KMS-11 (cell line): ENCODE data around the gene PRKCE.

Experiments used
- H2AFZ ChIP-seq: fragments of 200-600 bp; sonication (generic); 2 replicates; pipeline ENCODE4 v1.6.1; 2016; ENCODE audit warnings: antibody characterized with exemption, mixed run types, low read depth
- H3K27ac ChIP-seq: fragments of 200-600 bp; sonication (generic); 2 replicates; pipeline ENCODE4 v1.6.1; 2016; ENCODE audit warnings: mild to moderate bottlenecking, mixed run types
- H3K27me3 ChIP-seq: fragments of 200-600 bp; sonication (generic); 2 replicates; pipeline ENCODE4 v1.6.1; 2017; ENCODE audit warnings: mild to moderate bottlenecking, low read depth, mixed run types, moderate library complexity; ENCODE audit not compliant: insufficient read depth
- H3K36me3 ChIP-seq: fragments of 200-600 bp; sonication (generic); 2 replicates; pipeline ENCODE4 v1.6.1; 2017; ENCODE audit warnings: mild to moderate bottlenecking, mixed run types; ENCODE audit not compliant: insufficient read depth
- H3K4me1 ChIP-seq: fragments of 200-600 bp; sonication (generic); 2 replicates; pipeline ENCODE4 v1.6.1; 2016; ENCODE audit warnings: mild to moderate bottlenecking, low read depth, mixed run types; ENCODE audit not compliant: poor library complexity, severe bottlenecking
- H3K4me2 ChIP-seq: fragments of 200-600 bp; sonication (generic); 2 replicates; pipeline ENCODE4 v1.7.0; 2016; ENCODE audit warnings: mild to moderate bottlenecking, mixed run types
- H3K4me3 ChIP-seq: fragments of 200-600 bp; sonication (generic); IDR thresholded peaks from 2 replicates; pipeline ENCODE4 v1.6.1; 2017; ENCODE audit warnings: low read depth, low read length, mixed read lengths; ENCODE audit not compliant: insufficient read depth
- H3K79me2 ChIP-seq: fragments of 200-600 bp; sonication (generic); 2 replicates; pipeline ENCODE4 v1.6.1; 2016; ENCODE audit warnings: low read depth, mixed run types; ENCODE audit not compliant: insufficient read depth
- H3K9ac ChIP-seq: fragments of 200-600 bp; sonication (generic); 2 replicates; pipeline ENCODE4 v1.6.1; 2016; ENCODE audit warnings: mild to moderate bottlenecking, mixed run types
- H4K20me1 ChIP-seq: fragments of 200-600 bp; sonication (generic); 2 replicates; pipeline ENCODE4 v1.6.1; 2016; ENCODE audit warnings: mild to moderate bottlenecking, mixed run types; ENCODE audit not compliant: insufficient read depth
- TF ChIP-seq, protein P1 (sequence below): fragments of 200-600 bp; sonication (generic); conservative IDR thresholded peaks from 2 replicates; pipeline ENCODE4 v1.6.1; 2017; ENCODE audit warnings: low read depth, mild to moderate bottlenecking, antibody characterized with exemption, low read length, moderate library complexity, mixed read lengths

Gene PRKCE

GRCh38 chr2:46230677-46231425, 579.4 kb downstream of the PRKCE start:
- no peak overlapping the region for H3K4me2 ChIP-seq
- no peak overlapping the region for H2AFZ ChIP-seq
- no peaks in the 10 kb centered on the region for H3K27me3 ChIP-seq
- H4K20me1 ChIP-seq = no peaks in the 10 kb centered on the region
- H3K79me2 ChIP-seq = no peaks in the 10 kb centered on the region
- H3K27ac ChIP-seq = no peak overlapping the region
- TF ChIP-seq, protein P1, sequence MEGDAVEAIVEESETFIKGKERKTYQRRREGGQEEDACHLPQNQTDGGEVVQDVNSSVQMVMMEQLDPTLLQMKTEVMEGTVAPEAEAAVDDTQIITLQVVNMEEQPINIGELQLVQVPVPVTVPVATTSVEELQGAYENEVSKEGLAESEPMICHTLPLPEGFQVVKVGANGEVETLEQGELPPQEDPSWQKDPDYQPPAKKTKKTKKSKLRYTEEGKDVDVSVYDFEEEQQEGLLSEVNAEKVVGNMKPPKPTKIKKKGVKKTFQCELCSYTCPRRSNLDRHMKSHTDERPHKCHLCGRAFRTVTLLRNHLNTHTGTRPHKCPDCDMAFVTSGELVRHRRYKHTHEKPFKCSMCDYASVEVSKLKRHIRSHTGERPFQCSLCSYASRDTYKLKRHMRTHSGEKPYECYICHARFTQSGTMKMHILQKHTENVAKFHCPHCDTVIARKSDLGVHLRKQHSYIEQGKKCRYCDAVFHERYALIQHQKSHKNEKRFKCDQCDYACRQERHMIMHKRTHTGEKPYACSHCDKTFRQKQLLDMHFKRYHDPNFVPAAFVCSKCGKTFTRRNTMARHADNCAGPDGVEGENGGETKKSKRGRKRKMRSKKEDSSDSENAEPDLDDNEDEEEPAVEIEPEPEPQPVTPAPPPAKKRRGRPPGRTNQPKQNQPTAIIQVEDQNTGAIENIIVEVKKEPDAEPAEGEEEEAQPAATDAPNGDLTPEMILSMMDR = no peak
- H3K4me1 ChIP-seq = no peaks in the 10 kb centered on the region
- H3K9ac ChIP-seq = no peak overlapping the region
- no peak overlapping the region for H3K4me3 ChIP-seq
- no peaks in the 10 kb centered on the region for H3K36me3 ChIP-seq

DNA sequence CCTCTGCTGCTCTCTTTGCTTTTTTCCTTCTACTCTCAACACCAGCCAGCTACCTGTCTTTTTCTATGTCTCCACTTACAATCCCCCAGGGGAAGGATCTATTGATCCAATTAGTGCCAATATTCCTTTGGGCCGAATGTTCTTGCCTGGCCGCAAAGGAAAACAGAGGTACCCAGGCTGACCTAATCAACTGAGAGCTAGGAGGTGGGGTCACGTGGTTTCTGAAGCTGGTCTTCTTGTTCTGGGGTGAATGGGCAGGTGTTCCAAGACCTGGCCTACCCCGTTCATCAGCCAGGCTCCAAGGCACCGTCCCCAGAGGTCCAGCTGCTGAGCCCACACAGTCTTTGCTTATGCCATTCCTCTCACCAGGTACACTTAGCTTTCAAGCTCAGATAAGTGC, 580.2 kb downstream of the PRKCE start:
- Histone ChIP-seq H3K27me3 (no peaks in the 10 kb centered on the region), H3K4me3 (no peak overlapping the region), H3K36me3 (no peaks in the 10 kb centered on the region), H3K4me2 (no peak overlapping the region), H3K79me2 (no peaks in the 10 kb centered on the region), H3K4me1 (no peaks in the 10 kb centered on the region), H3K9ac (no peak overlapping the region), H4K20me1 (no peaks in the 10 kb centered on the region), H3K27ac (no peak overlapping the region), H2AFZ (no peak overlapping the region)
- TF ChIP-seq, protein P1 = no peak

GRCh38 chr2:46232860-46233259, 581.4 kb downstream of the PRKCE start:
- no peaks in the 10 kb centered on the region for H3K36me3 ChIP-seq
- no peak overlapping the region for H3K4me2 ChIP-seq
- no peak overlapping the region for H3K27ac ChIP-seq
- TF ChIP-seq, protein P1 = no peak
- no peaks in the 10 kb centered on the region for H3K79me2 ChIP-seq
- H4K20me1 ChIP-seq = no peaks in the 10 kb centered on the region
- H3K4me1 ChIP-seq = no peaks in the 10 kb centered on the region
- H2AFZ ChIP-seq = no peak overlapping the region
- H3K27me3 ChIP-seq = no peaks in the 10 kb centered on the region
- no peak overlapping the region for H3K4me3 ChIP-seq
- no peak overlapping the region for H3K9ac ChIP-seq

- TF ChIP-seq, protein P1 = no peak
- no peaks in the 10 kb centered on the region for H3K27me3 ChIP-seq
- no peak overlapping the region for H3K27ac ChIP-seq
- H3K4me3 ChIP-seq = no peak overlapping the region
- no peaks in the 10 kb centered on the region for H3K79me2 ChIP-seq
- H3K4me1 ChIP-seq = no peaks in the 10 kb centered on the region
- H3K36me3 ChIP-seq = no peaks in the 10 kb centered on the region
- no peak overlapping the region for H3K9ac ChIP-seq
- no peaks in the 10 kb centered on the region for H4K20me1 ChIP-seq
- H2AFZ ChIP-seq = no peak overlapping the region
- H3K4me2 ChIP-seq = no peak overlapping the region
Observed at GRCh38 chr2:46236006-46236875, 584.8 kb downstream of the PRKCE start.
